SK-MEL-5 (cell line): ENCODE measurements around the gene NPIPB13. TPM values are rescaled to one million over a fixed set of nuclear protein-coding genes. Genes with fewer than 3 reads are reported as not detected.
"Not testable (repeated sequence)": the region's sequence is repeated elsewhere in the genome, so short reads cannot be mapped to it uniquely, and the experiment has no call there.

Experiments
- DNase-seq: peaks from one replicate; pipeline ENCODE4 v3.0.0-alpha.2; 2016; ENCODE audit warnings: low read depth, low spot score
- in situ Hi-C: cut with HindIII; loops from 2 replicates; pipeline ENCODE4 v1.10.0; 2016; ENCODE audit warnings: low sequenced_read_pairs, high pct_unique_total_duplicates, low pct_unique_long_range_greater_than_20kb
- polyA plus RNA-seq, 2 experiments: library from polyadenylated mRNA; depleted of rRNA; stranded (reverse); fragments of >200 nt; gene quantifications; 2 replicates each; pipeline ENCODE4 v1.2.3, GENCODE V29; 2015
- small RNA-seq, 2 experiments: library from RNA; depleted of rRNA; stranded (forward); fragments of <200 nt; gene quantifications; one replicate each; pipeline ENCODE3, GENCODE V24; 2014
- total RNA-seq: library from RNA; depleted of rRNA; stranded (reverse); fragments of >200 nt; shearing (Covaris generic); gene quantifications from 2 replicates; pipeline ENCODE4 v1.2.3, GENCODE V29; 2014; rRNA removed

NPIPB13 gene
- 0.90 and 0.95 TPM in 2 replicates for total RNA-seq
- polyA plus RNA-seq (2015; cell fraction: cytosol; rRNA removed), result 2.1 and 3.8 TPM in 2 replicates
- 13.4 and 25.2 TPM in 2 replicates for polyA plus RNA-seq (2015; cell fraction: nucleus; rRNA removed)

DNA sequence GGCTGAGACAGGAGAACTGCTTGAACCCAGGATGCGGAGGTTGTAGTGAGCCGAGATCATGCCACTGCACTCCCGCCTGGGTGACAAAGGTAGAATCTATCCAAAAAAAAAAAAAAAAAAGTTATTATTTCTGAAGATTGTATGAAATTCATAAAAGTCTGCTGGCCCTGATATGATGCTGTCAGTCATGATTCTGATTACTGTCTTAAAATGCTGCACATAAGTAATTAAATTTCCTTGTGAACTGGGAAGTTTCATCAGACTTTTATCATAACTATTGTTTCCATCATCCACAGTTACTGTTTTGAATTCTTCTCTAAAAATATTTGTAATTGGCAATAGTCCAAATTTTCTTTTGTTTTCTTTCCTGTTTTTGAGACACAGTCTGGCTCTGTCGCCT, at the start of gene NPIPB13:
TSS of gene NPIPB13 (minus strand) at position 101 of the 400 bp plus-strand sequence. CDS start 2,906 bp downstream, outside the sequence.
- in situ Hi-C loops, DNase-seq: not testable (repeated sequence)

DNA sequence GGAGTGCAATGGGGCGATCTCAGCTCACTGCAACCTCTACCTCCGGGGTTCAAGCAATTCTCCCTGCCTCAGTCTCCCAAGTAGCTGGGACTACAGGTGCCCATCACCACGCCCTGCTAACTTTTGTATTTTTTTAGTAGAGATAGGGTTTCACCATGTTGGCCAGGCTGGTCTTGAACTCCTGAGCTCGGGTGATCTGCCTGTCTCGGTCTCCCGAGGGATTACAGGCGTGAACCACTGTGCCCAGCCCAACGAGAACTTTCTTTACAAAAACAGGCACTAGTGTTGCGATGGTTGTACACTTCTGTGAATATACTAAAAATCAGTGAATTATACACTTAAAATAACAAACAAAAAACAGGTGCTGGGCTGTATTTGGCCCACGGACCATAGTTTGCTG, 34.1 kb upstream of the NPIPB13 start:
- in situ Hi-C loops, DNase-seq: not testable (repeated sequence)

DNA sequence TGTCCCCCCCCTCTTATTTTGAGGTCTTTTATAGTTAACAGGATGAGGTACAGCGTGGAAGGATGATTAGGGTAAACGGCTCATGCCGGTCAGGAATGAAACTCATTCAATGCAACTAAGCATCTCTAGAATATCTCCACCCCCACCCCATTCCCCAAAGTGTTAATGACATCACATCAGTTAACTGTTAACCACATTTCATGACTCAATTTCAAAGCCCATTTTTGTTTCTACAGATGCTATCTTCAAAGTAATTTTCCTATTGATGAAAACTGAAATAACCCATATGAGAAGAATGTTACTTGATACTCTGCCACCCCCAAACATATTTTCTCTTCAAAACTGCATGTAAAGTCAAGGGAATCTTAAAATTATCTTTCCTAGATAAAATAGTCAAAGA, 30.2 kb upstream of the NPIPB13 start:
- in situ Hi-C loops, DNase-seq: not testable (repeated sequence)

DNA sequence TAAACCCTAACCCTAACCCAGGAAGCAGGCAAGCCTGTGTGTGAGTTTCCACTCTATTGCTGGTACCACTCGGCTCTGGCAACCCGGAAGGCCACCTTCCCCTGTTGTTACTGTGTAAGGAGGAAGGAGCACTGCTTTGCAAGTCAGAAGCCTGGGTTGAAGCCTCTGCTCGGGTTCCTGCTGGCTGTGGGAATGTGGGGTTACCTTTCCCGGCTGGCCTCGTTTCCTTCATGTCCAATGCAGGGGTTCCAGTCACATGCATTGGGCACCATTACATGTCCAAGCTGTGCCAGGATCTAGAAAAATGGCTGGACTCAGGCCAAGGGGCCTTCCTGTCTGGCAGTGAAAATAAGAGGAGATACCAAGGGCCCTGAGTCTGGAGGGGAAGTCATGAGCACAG, 31.2 kb downstream of the NPIPB13 start:
- DNase-seq, in situ Hi-C loops: not testable (repeated sequence)

DNA sequence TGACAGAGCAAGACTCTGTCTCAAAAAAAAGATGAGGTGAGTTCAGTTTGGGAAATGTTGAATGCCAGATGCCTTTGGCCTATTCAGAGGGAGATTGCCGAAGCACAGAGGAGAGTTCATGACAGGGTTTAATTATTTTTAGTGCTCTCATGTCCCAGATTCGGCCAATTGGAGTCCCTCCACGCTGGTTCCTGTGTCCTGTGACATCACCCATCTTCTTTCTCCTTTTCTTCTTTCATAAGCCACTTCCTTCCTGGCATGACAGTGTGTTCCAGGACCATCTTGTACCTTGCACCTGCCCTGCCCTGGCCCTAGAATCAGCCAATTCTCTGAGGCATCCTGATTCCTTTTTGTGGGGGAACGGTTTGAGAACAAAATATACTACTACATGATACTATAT, 36.9 kb downstream of the NPIPB13 start:
- in situ Hi-C loops, result not testable (repeated sequence)

DNA sequence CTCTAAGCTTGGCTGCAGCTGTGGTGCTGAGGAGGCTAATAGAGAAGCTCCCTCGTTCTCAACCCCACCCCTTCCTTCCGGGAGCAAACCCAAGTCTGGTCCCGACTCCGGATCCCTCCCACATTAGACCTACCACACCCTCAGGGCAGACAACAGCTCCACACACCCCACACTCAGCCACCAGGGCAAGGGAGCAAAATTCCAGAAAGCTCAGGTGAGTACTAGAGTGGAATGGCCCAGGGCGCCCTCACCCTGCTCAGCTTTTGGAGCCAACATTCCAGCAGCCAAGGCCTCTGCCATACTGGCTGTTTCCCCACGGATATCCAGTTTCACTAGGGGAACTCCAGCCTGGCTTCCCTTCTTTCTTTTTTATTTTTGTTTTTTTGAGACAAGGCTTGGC, 39.2 kb downstream of the NPIPB13 start:
- DNase-seq, in situ Hi-C loops: not testable (repeated sequence)

More for the DNA sequence above, 36.9 kb downstream of the NPIPB13 start:
- not testable (repeated sequence) for DNase-seq

DNA sequence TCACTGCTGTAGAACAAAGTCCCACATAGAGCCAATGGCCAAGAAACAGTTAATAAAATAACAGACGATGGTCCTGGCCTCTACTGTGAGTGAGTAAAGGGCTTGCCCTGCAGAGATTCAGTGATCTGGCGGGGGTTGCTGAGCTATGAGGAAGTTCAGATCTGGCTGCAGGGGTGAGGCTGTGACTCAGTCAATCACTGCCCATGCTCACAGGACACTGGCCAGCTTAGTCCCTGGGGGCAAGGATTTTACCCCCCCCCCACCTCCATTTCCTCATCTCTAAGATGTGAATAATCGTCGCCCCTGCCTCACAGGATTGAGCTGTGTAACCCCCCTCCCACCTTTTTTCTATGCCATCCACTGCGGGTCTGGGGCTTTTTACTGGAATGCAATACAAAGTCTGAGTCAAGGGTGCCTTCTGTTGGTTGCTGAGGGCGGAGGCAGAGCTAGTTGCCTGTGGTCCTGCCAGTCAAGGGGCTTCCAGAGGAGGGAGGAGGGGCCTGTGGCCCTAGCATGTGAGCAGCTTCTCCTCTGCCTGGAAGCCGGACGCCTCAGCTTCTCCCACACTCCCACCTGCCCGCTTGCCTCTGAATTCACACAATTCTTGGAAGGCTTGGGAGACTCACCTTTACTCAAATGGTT, 41.1 kb downstream of the NPIPB13 start:
- DNase-seq, result not testable (repeated sequence)

DNA sequence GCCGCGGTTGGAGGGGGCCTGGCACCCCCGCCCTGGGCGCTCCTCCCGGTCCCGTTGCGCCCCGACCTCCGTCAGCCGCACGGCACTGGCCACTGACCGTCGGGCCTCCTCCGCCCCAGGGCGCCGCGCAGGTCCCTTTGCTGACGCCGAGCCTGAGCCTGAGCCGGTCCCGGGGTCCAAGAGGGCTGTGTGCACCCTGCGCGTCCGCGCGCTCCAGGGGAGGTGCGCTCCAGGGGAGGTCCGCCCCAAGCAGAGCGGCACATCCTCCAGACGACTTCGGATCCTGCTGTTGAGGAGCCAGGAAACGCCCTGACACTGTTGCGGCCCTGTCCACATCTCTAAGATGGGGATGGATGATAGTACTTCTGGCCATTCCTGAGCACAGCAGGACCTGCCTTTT, 42.0 kb downstream of the NPIPB13 start:
- in situ Hi-C loops, DNase-seq: not testable (repeated sequence)

More for the DNA sequence above, 41.1 kb downstream of the NPIPB13 start:
- in situ Hi-C loops, result not testable (repeated sequence)

DNA sequence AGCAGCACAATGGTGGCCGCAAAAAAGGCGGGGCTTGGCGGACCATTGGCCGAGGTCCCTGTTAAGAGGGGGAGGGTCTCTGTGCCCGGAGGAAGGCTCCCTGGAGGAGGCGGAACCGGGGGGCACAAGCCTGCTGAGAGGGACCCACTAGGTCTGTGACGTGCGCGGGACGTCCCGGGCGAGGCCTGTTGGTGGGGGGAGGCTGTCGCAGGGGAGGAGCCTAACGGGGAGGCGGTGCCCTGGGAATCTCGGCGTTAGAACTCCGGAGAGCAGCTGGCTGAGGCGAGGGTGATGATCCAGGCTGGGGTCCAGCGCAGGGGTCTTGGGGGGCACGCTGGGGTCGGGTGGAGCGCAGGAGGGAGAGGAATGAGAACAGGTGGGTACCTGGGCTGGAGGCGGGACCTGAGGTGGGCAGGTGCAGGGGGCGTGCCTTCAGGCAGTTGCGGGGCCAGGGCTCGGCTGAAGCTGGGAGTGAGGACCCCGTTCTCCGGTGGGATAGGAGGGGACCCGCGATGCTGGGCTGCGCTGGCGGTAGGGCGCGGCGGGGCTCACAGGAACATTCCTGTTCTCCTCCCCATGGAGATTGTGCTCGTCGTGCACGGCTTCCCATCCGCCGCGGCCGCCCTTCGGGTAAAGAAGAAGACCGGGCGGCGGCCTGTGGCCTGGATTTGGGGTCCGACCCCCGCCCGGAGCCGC, 42.6 kb downstream of the NPIPB13 start:
- in situ Hi-C loops, DNase-seq: not testable (repeated sequence)

DNA sequence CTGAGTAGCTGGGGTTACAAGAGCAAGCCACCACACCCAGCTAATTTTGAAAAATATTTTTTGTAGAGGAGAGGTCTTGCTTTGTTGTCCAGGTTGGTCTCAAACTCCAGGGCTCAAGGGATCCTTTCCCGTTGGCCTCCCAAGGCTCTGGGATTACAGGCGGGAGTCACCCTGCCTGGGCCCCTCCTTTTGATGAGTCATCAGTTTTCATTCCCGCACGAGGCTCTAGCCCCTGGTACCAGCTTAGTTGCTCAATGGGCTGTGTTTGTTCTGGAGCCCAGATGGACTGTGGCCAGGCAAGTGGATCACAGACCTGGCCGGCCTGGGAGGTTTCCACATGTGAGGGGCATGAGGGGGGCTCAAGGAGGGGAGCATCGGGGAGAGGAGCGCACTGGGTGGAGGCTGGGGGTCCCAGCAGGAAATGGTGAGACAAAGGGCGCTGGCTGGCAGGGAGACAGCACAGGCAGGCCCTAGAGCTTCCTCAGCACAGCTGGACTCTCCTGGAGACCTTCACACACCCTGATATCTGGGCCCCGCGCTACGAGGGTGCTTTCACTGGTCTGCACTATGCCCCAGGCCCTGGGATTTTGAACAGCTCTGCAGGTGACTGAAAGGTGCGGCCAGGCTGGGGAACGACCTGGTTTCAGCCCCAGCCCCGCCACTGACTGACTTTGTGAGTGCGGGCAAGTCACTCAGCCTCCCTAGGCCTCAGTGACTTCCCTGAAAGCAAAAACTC, 48.5 kb downstream of the NPIPB13 start:
- DNase-seq, in situ Hi-C loops: not testable (repeated sequence)

DNA sequence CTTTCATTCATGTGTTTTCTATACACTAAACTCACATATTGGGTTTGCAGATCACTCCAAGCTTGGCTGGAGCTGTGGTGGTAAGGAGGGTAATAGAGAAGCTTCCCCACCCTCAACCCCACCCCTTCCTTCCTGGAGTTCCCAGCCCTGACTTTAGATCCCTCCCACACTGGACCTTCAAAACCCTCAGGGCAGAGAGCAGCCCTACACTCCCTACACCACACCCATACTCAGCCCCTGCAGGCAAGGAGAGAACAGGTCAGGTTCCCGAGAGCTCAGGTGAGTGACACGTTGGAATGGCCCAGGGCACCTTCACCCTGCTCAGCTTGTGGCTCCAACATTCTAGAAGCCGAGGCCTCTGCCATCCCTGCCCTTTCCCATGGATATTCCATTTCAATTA, 49.2 kb downstream of the NPIPB13 start, which contains the start of gene SULT1A3:
TSS of gene SULT1A3 (plus strand) at position 207 of the 400 bp plus-strand sequence. CDS start 1,474 bp downstream, outside the sequence.
- DNase-seq, in situ Hi-C loops: not testable (repeated sequence)

Small RNA genes within 50 kb of the gene (small RNA-seq; reads per million reads assigned to genes)
- 0 reads per million in 2 experiments for gene AC106782.4

Other genes starting within 250 kb of the NPIPB13 start
- 1.5 and 2.1 TPM in 2 replicates for gene DOC2A, start 237.5 kb downstream of the NPIPB13 start, total RNA-seq
- gene C16orf92, start 225.3 kb downstream of the NPIPB13 start, total RNA-seq, result not detected in 2 replicates
- gene TLCD3B, start 217.2 kb downstream of the NPIPB13 start, total RNA-seq, result not detected in 2 replicates
- 1,063 and 1,100 TPM in 2 replicates for gene ALDOA, start 182.7 kb downstream of the NPIPB13 start, total RNA-seq
- gene PPP4C, start 172.5 kb downstream of the NPIPB13 start, total RNA-seq, result 70.7 and 79.1 TPM in 2 replicates
- 0.08 and 0.24 TPM in 2 replicates for gene TBX6, start 156.6 kb downstream of the NPIPB13 start, total RNA-seq
- gene YPEL3, start 152.3 kb downstream of the NPIPB13 start, total RNA-seq, result 1.7 and 1.9 TPM in 2 replicates
- gene GDPD3, start 134.9 kb downstream of the NPIPB13 start, total RNA-seq, result 0.34 TPM in 1 of 2 replicates, not detected in the other
- gene MAPK3, start 125.3 kb downstream of the NPIPB13 start, total RNA-seq, result 20.4 and 22.0 TPM in 2 replicates
- 0.08 TPM in 1 of 2 replicates, not detected in the other for gene CORO1A, start 64.9 kb downstream of the NPIPB13 start, total RNA-seq
- 24.0 and 30.6 TPM in 2 replicates for gene BOLA2B, start 54.8 kb downstream of the NPIPB13 start, total RNA-seq
- gene SLX1A, start 54.6 kb downstream of the NPIPB13 start, total RNA-seq, result 23.9 and 27.8 TPM in 2 replicates
- 1.4 and 3.6 TPM in 2 replicates for gene SULT1A3, start 49.2 kb downstream of the NPIPB13 start, total RNA-seq
- gene CD2BP2, start 106.8 kb upstream of the NPIPB13 start, total RNA-seq, result 38.8 and 43.5 TPM in 2 replicates
- gene TBC1D10B, start 122.0 kb upstream of the NPIPB13 start, total RNA-seq, result 12.6 and 14.6 TPM in 2 replicates
- not detected in 2 replicates for gene MYL11, start 126.3 kb upstream of the NPIPB13 start, total RNA-seq
- gene SEPTIN1, start 134.1 kb upstream of the NPIPB13 start, total RNA-seq, result not detected in 2 replicates
- 0.64 and 0.95 TPM in 2 replicates for gene ZNF48, start 146.9 kb upstream of the NPIPB13 start, total RNA-seq
- 3.7 and 7.2 TPM in 2 replicates for gene ZNF771, start 159.1 kb upstream of the NPIPB13 start, total RNA-seq
- gene DCTPP1, start 181.6 kb upstream of the NPIPB13 start, total RNA-seq, result 11.9 and 21.7 TPM in 2 replicates
- 5.4 and 7.9 TPM in 2 replicates for gene SEPHS2, start 197.4 kb upstream of the NPIPB13 start, total RNA-seq
- gene ITGAL, start 224.3 kb upstream of the NPIPB13 start, total RNA-seq, result not detected in 2 replicates